ENCODE measurements around the gene TFEC. TPM values are rescaled to one million over a fixed set of nuclear protein-coding genes. Genes with fewer than 3 reads are reported as not detected.
"Not testable (repeated sequence)": the region's sequence is repeated elsewhere in the genome, so short reads cannot be mapped to it uniquely, and the experiment has no call there.

The TFEC gene
- total RNA-seq, 4 donors from 2014 or later: 1.4 to 5.0 (median 2.5) TPM

DNA sequence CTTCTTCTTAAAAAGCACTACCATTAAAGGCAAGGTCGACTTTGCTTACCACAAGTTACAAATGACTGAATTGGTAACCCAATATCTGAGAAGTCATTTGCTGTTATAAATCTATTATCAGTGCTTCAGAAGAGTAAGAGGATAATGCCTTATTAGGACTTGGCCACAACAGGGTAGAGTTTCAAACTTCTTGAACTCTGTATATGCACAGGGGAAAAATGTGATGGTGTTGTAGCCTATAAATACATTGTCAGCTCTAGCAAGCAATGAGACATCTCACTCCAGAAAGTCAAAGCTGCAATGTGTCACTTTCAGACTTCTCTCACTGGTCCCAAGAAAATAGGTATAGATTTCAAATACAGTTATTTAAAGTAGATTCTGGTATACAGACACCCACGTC, 9.3 kb downstream of the TFEC start:
- Histone ChIP-seq H3K27me3 (no peaks in the 10 kb centered on the region), H3K4me1 (peaks cover 0 to 7% of the 10 kb centered on the region in 2 donors), H3K9me3 (no peaks in the 10 kb centered on the region), H3K4me3 (replicated peaks in 1 of 3) (no peak overlapping the region), H3K27ac (no peak overlapping the region), H3K36me3 (no peaks in the 10 kb centered on the region)
- WGBS, 2 donors: 82 to 92% methylated on average over 2 of the region's 2 CpGs
- intact Hi-C loops (cut with DNase I): no loop called here
- DNase-seq: no peak
- TF ChIP-seq, protein P1, sequence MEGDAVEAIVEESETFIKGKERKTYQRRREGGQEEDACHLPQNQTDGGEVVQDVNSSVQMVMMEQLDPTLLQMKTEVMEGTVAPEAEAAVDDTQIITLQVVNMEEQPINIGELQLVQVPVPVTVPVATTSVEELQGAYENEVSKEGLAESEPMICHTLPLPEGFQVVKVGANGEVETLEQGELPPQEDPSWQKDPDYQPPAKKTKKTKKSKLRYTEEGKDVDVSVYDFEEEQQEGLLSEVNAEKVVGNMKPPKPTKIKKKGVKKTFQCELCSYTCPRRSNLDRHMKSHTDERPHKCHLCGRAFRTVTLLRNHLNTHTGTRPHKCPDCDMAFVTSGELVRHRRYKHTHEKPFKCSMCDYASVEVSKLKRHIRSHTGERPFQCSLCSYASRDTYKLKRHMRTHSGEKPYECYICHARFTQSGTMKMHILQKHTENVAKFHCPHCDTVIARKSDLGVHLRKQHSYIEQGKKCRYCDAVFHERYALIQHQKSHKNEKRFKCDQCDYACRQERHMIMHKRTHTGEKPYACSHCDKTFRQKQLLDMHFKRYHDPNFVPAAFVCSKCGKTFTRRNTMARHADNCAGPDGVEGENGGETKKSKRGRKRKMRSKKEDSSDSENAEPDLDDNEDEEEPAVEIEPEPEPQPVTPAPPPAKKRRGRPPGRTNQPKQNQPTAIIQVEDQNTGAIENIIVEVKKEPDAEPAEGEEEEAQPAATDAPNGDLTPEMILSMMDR (IDR thresholded peaks at IDR 0.05): no peak
- no peak for TF ChIP-seq POLR2A (IDR thresholded peaks at IDR 0.05)

DNA sequence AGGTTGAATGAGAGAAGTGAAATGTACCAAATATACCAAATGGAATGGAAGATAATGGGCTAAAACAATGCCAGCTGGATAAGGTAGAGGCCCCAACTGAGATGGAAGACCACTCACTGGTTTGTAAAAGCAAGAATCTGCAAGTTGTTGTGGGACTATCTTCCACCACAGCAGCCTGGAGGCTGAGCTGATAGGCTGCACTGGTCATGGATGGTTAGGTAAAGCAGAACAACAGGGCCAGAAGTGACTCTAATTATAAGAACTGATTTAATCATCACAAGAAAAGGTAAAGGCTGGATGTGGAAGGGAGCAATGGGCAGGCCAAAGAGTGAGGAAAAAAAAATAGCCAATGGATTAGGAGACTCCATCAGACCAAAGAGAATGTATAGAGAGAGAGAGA, 11.8 kb downstream of the TFEC start:
- Histone ChIP-seq H3K4me3 (replicated peaks in 1 of 3) (no peak overlapping the region), H3K9me3 (no peaks in the 10 kb centered on the region), H3K4me1 (no peaks in the 10 kb centered on the region), H3K27me3 (no peaks in the 10 kb centered on the region), H3K27ac (no peak overlapping the region), H3K36me3 (no peaks in the 10 kb centered on the region)
- TF ChIP-seq, protein P1 (IDR thresholded peaks at IDR 0.05): no peak
- TF ChIP-seq POLR2A (IDR thresholded peaks at IDR 0.05): no peak
- intact Hi-C loops (cut with DNase I): no loop called here
- no peak for DNase-seq

DNA sequence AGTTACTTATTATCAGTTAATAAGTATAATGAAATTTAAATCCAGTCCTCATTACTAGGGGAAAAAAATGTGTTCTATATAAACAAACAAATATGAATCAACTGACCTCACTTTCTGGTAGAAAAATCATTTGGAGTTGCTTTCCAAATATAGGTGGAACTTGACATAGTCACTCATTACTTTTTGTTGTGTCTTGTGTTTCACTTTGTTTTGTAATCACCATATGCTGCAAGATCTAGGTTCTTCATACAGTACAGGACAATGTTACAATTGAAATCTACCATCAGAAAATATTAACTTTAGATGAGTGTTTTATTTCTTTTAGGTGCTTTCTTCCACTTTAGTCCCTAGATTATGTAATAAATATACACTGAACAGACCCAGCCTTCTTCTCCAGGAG, 16.9 kb downstream of the TFEC start:
- H3K4me3 ChIP-seq (replicated peaks in 1 of 3): no peak overlapping the region
- no peaks in the 10 kb centered on the region for H3K4me1 ChIP-seq
- no peaks in the 10 kb centered on the region for H3K27me3 ChIP-seq
- H3K27ac ChIP-seq: no peak overlapping the region
- DNase-seq: no peak
- intact Hi-C loops (cut with DNase I): no loop called here
- no peaks in the 10 kb centered on the region for H3K9me3 ChIP-seq
- no peak for TF ChIP-seq POLR2A (IDR thresholded peaks at IDR 0.05)
- TF ChIP-seq, protein P1 (IDR thresholded peaks at IDR 0.05): no peak
- H3K36me3 ChIP-seq: no peaks in the 10 kb centered on the region

DNA sequence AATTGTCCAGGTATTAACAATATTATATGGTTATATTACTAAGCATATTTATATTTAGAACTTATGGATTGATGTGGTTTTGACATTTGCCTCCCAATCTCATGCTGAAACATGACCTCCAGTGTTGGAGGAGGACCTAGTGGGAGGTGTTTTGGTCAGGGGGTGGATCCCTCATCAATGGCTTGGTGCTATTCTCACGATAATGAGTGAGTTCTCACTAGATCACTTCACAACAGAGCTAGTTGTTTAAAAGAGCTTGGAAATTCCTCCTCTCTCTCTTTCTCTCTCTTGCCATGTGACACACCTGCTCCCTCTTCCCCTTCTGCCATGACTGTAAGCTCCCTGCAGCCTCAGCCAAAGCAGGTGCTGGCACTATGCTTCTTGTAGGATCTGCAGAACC, 19.0 kb downstream of the TFEC start:
- intact Hi-C loops (cut with DNase I): no loop called here

DNA sequence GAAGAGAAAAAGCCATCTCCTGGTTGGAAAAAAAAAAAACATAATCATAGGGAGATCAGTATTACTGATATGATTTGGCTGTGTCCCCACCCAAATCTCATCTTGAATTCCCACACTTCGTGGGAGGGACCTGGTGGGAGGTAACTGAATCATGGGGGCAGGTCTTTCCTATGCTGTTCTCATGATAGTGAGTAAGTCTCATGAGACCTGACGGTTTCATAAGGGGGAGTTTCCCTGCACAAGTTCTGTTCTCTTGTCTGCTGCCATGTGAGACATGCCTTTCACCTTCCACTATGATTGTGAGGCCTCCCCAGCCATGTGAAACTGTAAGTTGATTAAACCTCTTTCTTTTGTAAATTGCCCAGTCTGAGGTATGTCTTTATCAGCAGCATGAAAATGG, 25.8 kb downstream of the TFEC start:
- WGBS, 2 donors: 70 to 81% methylated on average over 2 of the region's 2 CpGs
- intact Hi-C loops (cut with DNase I); H3K27ac ChIP-seq; DNase-seq; H3K4me3 ChIP-seq (replicated peaks in 1 of 3); H3K27me3 ChIP-seq; H3K4me1 ChIP-seq; H3K36me3 ChIP-seq; H3K9me3 ChIP-seq: not testable (repeated sequence)

More for the DNA sequence above, 19.0 kb downstream of the TFEC start:
- Histone ChIP-seq H3K36me3 (no peaks in the 10 kb centered on the region), H3K27me3 (no peaks in the 10 kb centered on the region), H3K4me1 (no peaks in the 10 kb centered on the region), H3K9me3 (no peaks in the 10 kb centered on the region), H3K27ac (no peak overlapping the region), H3K4me3 (replicated peaks in 1 of 3) (no peak overlapping the region)
- DNase-seq: no peak
- 5 to 46% methylated on average over 1 of the region's 1 CpG for WGBS, 2 donors
- no peak for TF ChIP-seq POLR2A (IDR thresholded peaks at IDR 0.05)
- TF ChIP-seq, protein P1 (IDR thresholded peaks at IDR 0.05): no peak

DNA sequence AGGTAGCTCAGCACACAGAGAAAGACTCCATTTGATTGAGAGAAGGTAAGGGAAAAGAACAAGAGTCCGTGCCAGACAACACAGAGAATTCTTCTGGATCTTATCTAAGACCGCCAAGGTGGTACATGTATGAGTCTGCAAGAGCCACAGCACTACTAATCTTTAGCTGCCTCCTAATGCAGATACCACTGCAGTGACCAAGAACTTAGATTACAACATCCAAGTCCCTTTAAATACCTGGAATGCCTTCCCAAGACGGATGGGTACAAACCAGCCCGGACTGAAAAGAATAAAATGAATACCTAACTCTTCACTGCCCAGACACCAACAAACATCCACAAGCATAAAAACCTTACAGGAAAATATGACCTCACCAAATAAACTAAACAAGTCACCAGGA, 33.3 kb downstream of the TFEC start:
- no peaks in the 10 kb centered on the region for H3K4me1 ChIP-seq
- H3K9me3 ChIP-seq: no peaks in the 10 kb centered on the region
- intact Hi-C loops (cut with DNase I): no loop called here
- TF ChIP-seq, protein P1 (IDR thresholded peaks at IDR 0.05): no peak
- TF ChIP-seq POLR2A (IDR thresholded peaks at IDR 0.05): no peak
- DNase-seq: no peak
- no peaks in the 10 kb centered on the region for H3K36me3 ChIP-seq
- WGBS, 2 donors: 92 to 95% methylated on average over 4 of the region's 4 CpGs
- H3K27me3 ChIP-seq: no peaks in the 10 kb centered on the region
- H3K4me3 ChIP-seq (replicated peaks in 1 of 3): no peak overlapping the region
- H3K27ac ChIP-seq: no peak overlapping the region
